Astrocyte of the hippocampus (primary cell): Measurements from ENCODE around the gene SPDEF.

Experiments
- DNase-seq: peaks from one replicate; pipeline ENCODE4 v3.0.0; 2011; ENCODE audit warnings: low read depth, low spot score

SPDEF gene

GRCh38 chr6:34515473-34516387 is 40.4 kb downstream of the SPDEF start:
- no peak for DNase-seq

DNA sequence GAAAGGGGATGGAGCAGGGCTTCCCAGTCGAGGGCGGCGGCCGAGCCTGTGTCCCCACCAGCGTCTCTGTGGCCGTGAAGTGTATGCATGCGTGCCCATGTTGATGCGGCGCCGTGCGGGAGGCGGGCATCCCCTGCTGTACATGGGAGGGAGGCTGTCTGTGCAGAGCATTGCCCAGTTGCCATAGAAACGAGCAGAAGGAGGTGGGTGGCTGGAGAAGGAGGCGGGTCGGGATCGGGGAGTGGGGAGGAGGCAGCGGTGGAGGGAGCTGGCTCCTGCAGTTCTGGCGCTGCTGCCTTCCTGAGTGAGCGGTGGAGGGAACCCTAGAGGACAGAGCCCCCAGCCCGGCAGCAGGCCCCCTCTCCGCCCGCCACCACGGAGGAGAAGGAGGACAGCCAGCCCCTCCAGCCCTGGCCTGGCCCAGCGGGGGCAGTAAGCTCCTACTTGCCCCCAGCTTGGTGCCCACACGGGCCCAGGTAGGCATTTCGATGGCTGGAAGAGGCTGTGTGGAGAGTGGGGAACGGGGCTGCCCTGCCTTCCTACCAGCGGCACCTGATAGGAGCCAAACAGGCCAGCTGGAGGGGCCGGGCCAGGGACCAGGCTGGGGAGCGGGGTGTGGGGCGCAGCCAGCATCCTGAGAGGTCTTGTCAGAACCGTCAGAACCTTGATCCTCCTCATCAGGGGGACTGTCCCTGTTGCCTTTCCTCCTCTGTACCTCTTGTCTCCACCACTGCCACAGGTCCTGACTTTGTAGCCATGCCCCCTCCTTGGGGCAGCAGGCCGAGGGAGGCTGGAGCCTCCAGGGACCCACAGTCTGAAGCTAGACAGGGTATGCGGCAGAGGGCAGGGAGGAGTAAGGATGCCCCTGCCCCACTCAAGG is 41.3 kb downstream of the SPDEF start:
- peak; percentile 84 for DNase-seq

DNA sequence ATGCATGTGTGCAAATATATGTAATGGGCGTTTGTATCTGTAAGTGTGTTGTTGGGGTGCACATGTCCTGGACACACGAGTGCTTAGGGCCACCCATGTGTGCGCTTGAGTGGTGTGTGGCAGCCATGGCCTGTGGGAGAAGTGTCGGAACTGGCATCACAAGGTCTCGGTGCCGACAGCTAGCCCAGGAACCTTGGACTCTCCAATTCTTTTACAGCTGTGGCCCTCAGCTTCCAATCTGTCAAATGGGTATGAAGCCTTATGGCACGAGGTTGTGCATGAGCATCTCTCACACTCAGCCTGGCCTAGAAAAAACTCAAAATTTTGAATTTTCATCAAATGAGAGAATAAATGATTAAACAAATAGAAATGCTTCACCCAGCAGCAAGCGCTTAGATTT is 42.0 kb downstream of the SPDEF start:
- DNase-seq: no peak

GRCh38 chr6:34513646-34514045 is 42.5 kb downstream of the SPDEF start:
- DNase-seq: no peak

- no peak for DNase-seq
Observed at GRCh38 chr6:34512738-34513115, 43.4 kb downstream of the SPDEF start.

- DNase-seq: no peak
Observed at GRCh38 chr6:34511915-34512737, 44.0 kb downstream of the SPDEF start.

DNA sequence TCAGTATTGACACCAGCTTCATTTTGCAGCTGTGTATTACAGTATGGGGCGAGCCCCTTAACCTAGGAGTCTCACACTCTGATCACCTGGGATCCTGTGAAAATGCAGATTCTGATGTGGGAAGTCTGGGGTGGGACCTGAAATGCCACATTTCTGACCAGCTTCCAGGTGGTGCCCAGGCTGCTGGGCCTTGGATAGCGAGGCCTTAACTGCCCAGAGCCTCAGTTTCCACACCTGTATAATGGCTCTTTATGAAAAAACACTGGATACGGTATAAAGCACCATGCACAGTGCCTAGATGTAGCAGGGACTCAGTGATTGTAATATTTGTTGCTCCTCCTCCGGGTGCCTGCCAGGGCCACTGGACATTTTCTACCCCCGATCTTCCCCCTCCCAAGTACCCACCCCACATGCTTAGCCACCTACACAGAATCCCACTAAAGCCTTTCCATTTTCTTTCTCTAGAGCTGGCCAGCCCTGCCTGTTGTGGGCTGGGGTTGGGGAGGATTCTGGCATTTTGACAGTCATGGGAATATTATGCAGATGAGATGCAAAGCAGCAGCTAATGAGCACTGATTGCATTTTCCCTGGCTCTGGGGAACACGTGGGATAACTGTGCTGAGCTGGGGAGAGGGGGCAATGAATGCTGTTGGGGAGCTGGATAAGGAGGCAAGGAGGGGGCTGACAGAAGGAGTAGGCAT is 44.8 kb downstream of the SPDEF start:
- DNase-seq: no peak

GRCh38 chr6:34510299-34510698 is 45.8 kb downstream of the SPDEF start:
- DNase-seq: no peak

GRCh38 chr6:34509782-34510181 is 46.3 kb downstream of the SPDEF start:
- DNase-seq: no peak

- DNase-seq: no peak
Observed at GRCh38 chr6:34508425-34508824, 47.7 kb downstream of the SPDEF start.

GRCh38 chr6:34506718-34507117 is 49.4 kb downstream of the SPDEF start:
- no peak for DNase-seq

DNA sequence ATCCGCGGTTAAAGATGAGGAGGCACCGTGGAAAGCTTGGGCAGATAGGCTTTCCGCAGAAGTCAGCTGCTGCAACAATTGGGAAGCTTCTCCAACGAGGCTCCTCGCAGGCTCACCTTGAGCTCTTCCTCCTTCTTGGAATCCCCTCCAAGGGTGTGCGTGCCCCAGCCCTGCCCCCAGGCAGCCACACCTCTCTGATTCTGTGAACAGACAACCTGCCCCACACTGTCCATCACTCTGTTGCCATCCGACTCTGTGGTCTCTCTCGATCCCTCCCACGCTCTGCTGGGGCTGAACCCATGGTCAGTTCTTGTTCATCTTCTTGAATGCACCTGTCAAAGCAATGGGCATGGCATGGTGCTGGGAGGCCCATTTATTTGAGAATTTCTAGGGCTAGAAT is 58.7 kb downstream of the SPDEF start:
- no peak for DNase-seq

GRCh38 chr6:34496103-34496685 is 59.9 kb downstream of the SPDEF start:
- no peak for DNase-seq

GRCh38 chr6:34494973-34495372 is 61.2 kb downstream of the SPDEF start:
- no peak for DNase-seq

DNA sequence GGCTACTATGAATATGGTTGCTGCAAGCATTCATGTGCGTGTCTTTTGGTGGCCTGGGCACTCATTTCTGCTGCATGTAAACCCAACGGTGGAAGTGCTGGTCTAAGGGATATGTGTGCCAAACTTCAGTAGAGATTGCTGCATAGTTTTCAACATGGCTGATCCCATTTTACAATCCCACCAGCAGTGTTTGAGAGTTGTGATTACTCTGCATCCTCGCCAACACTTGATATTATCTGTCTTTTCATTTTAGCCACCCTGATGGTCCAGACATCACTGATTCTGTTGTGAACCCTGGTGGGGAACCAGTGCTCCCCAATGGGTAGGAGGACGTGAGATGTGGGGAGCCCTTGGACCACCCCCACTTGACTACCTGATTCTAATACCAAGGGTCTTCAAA is 62.8 kb downstream of the SPDEF start:
- DNase-seq: no peak

DNA sequence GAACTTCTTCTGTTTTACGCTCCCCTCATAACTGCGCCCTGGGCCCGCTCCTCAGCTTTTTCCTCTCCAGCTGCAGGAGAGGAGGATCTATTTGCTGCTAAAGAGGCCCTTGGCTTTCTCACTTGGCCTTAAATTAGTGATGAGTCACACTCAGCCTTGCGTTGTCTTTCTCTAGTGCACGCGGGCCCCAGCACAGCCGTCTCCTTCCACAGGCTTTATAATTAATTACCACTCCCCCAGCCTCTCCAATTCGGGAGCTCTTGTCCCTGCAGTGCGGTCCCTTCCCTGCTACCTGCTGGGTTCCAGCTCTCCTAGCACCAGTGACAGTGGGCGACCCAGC is 65.1 kb downstream of the SPDEF start:
- DNase-seq: peak; percentile 47

DNA sequence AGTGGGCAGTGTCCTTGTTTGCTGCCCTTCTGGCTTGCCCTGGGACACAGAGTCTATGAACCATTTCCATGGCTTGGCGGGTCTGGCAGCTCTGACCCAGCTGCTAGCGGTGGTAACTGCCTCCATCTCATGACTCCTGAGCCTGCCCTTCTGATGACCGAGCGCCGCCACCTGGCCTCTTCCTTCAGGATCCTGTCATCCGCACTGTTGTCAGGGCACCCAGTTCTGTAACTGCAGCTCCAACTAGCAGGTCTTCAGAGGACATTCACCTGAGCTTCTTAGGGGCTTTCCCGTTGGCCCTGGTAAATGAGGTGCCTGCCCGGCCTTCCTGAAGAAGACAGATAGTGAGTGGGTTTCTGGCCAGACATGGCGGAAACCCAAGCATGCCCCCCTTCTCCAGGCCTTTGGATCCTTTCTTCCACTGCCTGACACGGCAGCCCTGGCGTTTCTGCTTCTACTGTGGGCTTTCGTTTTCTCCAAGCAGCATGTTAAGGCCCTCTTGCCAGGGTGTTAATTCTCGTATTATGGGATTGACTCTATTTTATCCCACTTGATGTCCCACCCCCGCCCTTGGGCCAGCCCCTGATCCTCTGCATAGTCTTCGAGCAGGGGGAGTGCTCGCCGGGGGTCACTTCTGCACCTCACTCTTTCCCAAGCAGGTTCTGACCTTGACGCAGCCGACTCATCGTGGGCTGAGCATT is 65.6 kb downstream of the SPDEF start:
- no peak for DNase-seq

GRCh38 chr6:34489207-34489805 is 66.8 kb downstream of the SPDEF start:
- DNase-seq: no peak
